Smooth muscle cell (in vitro differentiated cells): ENCODE measurements around the gene PRLR. TPM values are rescaled to one million over a fixed set of nuclear protein-coding genes. Genes with fewer than 3 reads are reported as not detected.

Source experiments
- DNase-seq: peaks from one replicate; lab custom pipeline; 2025; ENCODE audit not compliant: unreplicated experiment; lab: John Stamatoyannopoulos, UW
- H2AFZ ChIP-seq: fragments of 200-600 bp; sonication (generic); 2 replicates; pipeline ENCODE4 v1.6.0; 2016; ENCODE audit warnings: antibody characterized with exemption, low read depth, mild to moderate bottlenecking
- H3F3A ChIP-seq: fragments of 200-600 bp; sonication (generic); 2 replicates; pipeline ENCODE4 v1.6.0; 2017; ENCODE audit warnings: antibody characterized with exemption, low read depth
- H3K27ac ChIP-seq: fragments of 200-600 bp; sonication (generic); 2 replicates; pipeline ENCODE4 v1.5.1; 2016; ENCODE audit warnings: low read depth, mild to moderate bottlenecking
- H3K27me3 ChIP-seq: fragments of 200-600 bp; sonication (generic); 2 replicates; pipeline ENCODE4 v1.6.1; 2016; ENCODE audit warnings: low read depth, mild to moderate bottlenecking
- H3K36me3 ChIP-seq: fragments of 200-600 bp; sonication (generic); 2 replicates; pipeline ENCODE4 v1.5.1; 2016; ENCODE audit warnings: low read depth
- H3K4me1 ChIP-seq: fragments of 200-600 bp; sonication (generic); 2 replicates; pipeline ENCODE4 v1.5.1; 2016; ENCODE audit warnings: low read depth
- H3K4me2 ChIP-seq: fragments of 200-600 bp; sonication (generic); 2 replicates; pipeline ENCODE4 v1.6.0; 2016; ENCODE audit warnings: mild to moderate bottlenecking
- H3K4me3 ChIP-seq: fragments of 200-600 bp; sonication (generic); 2 replicates; pipeline ENCODE4 v1.5.1; 2016; ENCODE audit warnings: mild to moderate bottlenecking
- H3K79me2 ChIP-seq: fragments of 200-600 bp; sonication (generic); 2 replicates; pipeline ENCODE4 v1.6.0; 2016; ENCODE audit warnings: low read depth, mild to moderate bottlenecking
- H3K9ac ChIP-seq: fragments of 200-600 bp; sonication (generic); 2 replicates; pipeline ENCODE4 v1.6.0; 2016; ENCODE audit warnings: low read depth
- H3K9me3 ChIP-seq: fragments of 200-600 bp; sonication (generic); replicated peaks from 2 replicates; pipeline ENCODE4 v1.5.1; 2016; ENCODE audit warnings: low read depth
- H4K20me1 ChIP-seq: fragments of 200-600 bp; sonication (generic); 2 replicates; pipeline ENCODE4 v1.6.0; 2016; ENCODE audit warnings: low read depth
- WGBS: methylation state at CpG from one replicate; pipeline ENCODE4 v1.1.7; 2016; ENCODE audit warnings: low lambda C conversion rate; 5-methylcytosine and 5-hydroxymethylcytosine counted together
- polyA plus RNA-seq: library from polyadenylated mRNA; unstranded; fragments of >200 nt; fragmentation: Nextera tagmentation; extraction: Ambion mirVana; gene quantifications from 2 replicates; pipeline ENCODE4 v1.2.1, GENCODE V29; 2016
- total RNA-seq: library from RNA; depleted of rRNA; stranded (reverse); fragments of >200 nt; gene quantifications from 2 replicates; pipeline ENCODE4 v1.2.3, GENCODE V29; 2014
- TF ChIP-seq, protein P1 (sequence below): fragments of 200-600 bp; sonication (generic); IDR thresholded peaks from 2 replicates; pipeline ENCODE4 v1.5.1; 2017; ENCODE audit warnings: borderline replicate concordance, mild to moderate bottlenecking, antibody characterized with exemption; ENCODE audit not compliant: insufficient read depth, poor library complexity, severe bottlenecking

Gene PRLR
- total and polyA plus RNA-seq, 2 experiments from 2014 or later, result 2.3 to 47.4 TPM

DNA sequence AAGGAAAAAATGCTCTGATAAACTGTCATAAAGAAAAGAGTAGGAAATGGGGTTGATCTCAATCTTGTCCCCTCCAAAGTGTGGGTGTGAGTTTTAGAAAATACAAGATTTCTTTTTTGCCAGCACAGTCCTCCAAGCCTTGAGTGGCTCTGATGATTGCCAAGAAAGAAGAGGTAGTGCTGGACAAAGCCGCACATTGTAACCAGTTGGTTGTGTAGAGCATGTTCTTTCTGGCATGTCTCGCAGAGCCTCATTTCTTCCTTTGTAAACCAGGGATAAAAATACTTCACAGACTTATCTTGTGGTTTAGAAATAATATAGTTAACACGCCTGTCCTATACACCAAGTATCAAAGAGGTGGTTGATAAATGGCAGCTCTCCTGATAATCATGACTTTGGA is 30.4 kb downstream of the PRLR start:
- H3K36me3 ChIP-seq, result no peaks in the 10 kb centered on the region
- TF ChIP-seq, protein P1, sequence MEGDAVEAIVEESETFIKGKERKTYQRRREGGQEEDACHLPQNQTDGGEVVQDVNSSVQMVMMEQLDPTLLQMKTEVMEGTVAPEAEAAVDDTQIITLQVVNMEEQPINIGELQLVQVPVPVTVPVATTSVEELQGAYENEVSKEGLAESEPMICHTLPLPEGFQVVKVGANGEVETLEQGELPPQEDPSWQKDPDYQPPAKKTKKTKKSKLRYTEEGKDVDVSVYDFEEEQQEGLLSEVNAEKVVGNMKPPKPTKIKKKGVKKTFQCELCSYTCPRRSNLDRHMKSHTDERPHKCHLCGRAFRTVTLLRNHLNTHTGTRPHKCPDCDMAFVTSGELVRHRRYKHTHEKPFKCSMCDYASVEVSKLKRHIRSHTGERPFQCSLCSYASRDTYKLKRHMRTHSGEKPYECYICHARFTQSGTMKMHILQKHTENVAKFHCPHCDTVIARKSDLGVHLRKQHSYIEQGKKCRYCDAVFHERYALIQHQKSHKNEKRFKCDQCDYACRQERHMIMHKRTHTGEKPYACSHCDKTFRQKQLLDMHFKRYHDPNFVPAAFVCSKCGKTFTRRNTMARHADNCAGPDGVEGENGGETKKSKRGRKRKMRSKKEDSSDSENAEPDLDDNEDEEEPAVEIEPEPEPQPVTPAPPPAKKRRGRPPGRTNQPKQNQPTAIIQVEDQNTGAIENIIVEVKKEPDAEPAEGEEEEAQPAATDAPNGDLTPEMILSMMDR, result no peak
- no peak for DNase-seq
- H3K9ac ChIP-seq, result no peak overlapping the region
- peaks cover 11% of the 10 kb centered on the region for H3F3A ChIP-seq
- 77% methylated on average over 3 of the region's 3 CpGs for WGBS
- no peaks in the 10 kb centered on the region for H3K27me3 ChIP-seq
- no peaks in the 10 kb centered on the region for H3K79me2 ChIP-seq
- no peak overlapping the region for H3K4me2 ChIP-seq
- no peak overlapping the region for H2AFZ ChIP-seq
- H3K27ac ChIP-seq, result no peak overlapping the region
- H4K20me1 ChIP-seq, result no peaks in the 10 kb centered on the region
- no peak overlapping the region for H3K4me3 ChIP-seq
- H3K9me3 ChIP-seq, result no peaks in the 10 kb centered on the region
- H3K4me1 ChIP-seq, result no peaks in the 10 kb centered on the region

DNA sequence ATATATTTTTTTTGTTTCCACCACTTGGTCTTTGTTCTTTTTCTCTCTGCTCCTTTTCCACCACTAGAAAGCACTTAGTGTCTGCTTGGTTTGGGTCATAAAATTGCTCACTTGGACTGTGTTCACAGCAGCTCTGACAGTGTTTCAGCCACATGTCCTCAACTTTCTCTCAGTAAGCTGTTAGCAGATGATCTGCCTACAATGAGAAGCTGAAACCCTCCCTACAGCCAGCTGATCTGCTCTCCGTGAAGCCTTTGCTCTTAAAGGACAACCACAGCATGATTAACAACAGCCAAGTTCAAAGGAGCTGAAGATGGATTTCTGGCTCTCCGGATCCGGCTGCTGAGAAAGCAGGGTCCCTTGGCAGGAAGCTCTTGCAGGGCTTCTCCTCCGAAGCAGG is 31.6 kb downstream of the PRLR start:
- H4K20me1 ChIP-seq, result no peaks in the 10 kb centered on the region
- WGBS, result 2% methylated on average over 4 of the region's 4 CpGs
- H3K4me3 ChIP-seq, result no peak overlapping the region
- H2AFZ ChIP-seq, result no peak overlapping the region
- no peak for DNase-seq
- H3K4me2 ChIP-seq, result peak overlapping the region; percentile 67
- H3K36me3 ChIP-seq, result no peaks in the 10 kb centered on the region
- peak overlapping the region; percentile 44 for H3K27ac ChIP-seq
- TF ChIP-seq, protein P1, result no peak
- peaks cover 11% of the 10 kb centered on the region for H3F3A ChIP-seq
- H3K79me2 ChIP-seq, result no peaks in the 10 kb centered on the region
- H3K9me3 ChIP-seq, result no peaks in the 10 kb centered on the region
- no peak overlapping the region for H3K9ac ChIP-seq
- H3K27me3 ChIP-seq, result no peaks in the 10 kb centered on the region
- no peaks in the 10 kb centered on the region for H3K4me1 ChIP-seq

DNA sequence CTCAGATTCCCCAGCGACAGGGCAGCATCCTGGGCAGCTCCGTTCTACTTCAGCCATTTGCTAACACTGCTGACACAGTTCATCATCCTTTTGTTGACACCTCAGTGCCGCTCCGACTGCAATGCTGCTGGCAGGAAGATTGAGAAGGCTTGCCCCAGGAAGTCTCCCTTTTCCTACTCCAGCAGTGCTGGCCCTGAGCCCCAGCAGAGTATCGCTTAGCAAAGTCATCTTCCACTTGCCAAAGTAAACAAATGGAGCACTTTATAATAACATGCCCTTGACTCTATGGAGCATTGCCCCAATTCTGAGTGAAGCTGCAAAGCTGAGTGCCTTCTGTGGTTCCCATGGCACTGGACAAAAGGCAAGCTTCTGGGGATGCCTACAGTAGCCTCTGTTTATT is 32.2 kb downstream of the PRLR start:
- no peak overlapping the region for H3K4me3 ChIP-seq
- no peak for DNase-seq
- H3K9ac ChIP-seq, result no peak overlapping the region
- peak overlapping the region; percentile 67 for H3K4me2 ChIP-seq
- no peaks in the 10 kb centered on the region for H3K36me3 ChIP-seq
- no peaks in the 10 kb centered on the region for H3K9me3 ChIP-seq
- H4K20me1 ChIP-seq, result no peaks in the 10 kb centered on the region
- TF ChIP-seq, protein P1, result no peak
- no peak overlapping the region for H2AFZ ChIP-seq
- peaks cover 11% of the 10 kb centered on the region for H3F3A ChIP-seq
- 43% methylated on average over 5 of the region's 5 CpGs for WGBS
- no peaks in the 10 kb centered on the region for H3K79me2 ChIP-seq
- H3K27ac ChIP-seq, result peak overlapping the region; percentile 44
- H3K27me3 ChIP-seq, result no peaks in the 10 kb centered on the region
- no peaks in the 10 kb centered on the region for H3K4me1 ChIP-seq

DNA sequence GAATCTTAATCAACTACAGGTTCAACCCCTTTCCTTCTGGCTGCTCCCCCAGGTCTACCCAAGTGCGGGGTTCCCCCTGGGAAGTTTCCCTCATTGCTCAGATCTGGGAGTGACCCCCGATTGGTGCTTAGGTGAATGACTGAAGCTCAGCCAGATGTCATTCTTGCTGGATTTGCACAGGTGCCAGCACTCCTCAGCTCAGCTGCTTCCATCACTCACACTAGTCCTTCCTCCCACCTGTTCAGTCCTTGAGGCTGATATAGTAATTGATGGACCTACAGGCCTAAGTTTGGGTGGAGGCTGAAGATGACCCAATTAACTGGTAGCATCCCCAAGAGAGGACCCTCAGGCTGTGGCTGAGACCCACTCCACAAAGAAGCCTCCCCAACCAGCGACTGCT is 32.9 kb downstream of the PRLR start:
- Histone ChIP-seq H4K20me1 (no peaks in the 10 kb centered on the region), H3F3A (peaks cover 11% of the 10 kb centered on the region), H3K4me3 (no peak overlapping the region), H3K27ac (no peak overlapping the region), H3K9ac (no peak overlapping the region), H3K4me1 (no peaks in the 10 kb centered on the region), H3K36me3 (no peaks in the 10 kb centered on the region), H3K9me3 (no peaks in the 10 kb centered on the region), H3K4me2 (no peak overlapping the region), H3K27me3 (no peaks in the 10 kb centered on the region), H3K79me2 (no peaks in the 10 kb centered on the region), H2AFZ (no peak overlapping the region)
- no peak for DNase-seq
- WGBS, result 96% methylated on average over 3 of the region's 3 CpGs
- TF ChIP-seq, protein P1, result no peak
